ENCODE measurements around the gene TCF4. TPM values are rescaled to one million over a fixed set of nuclear protein-coding genes. Genes with fewer than 3 reads are reported as not detected.

The TCF4 gene
- total RNA-seq, 6 experiments from 2014 or later = 50.4 to 71.1 (median 59.0) TPM

- TF ChIP-seq CTCF (IDR thresholded peaks at IDR 0.05) = no peak
- Mint-ChIP-seq H3K27me3 (ENCODE audit: insufficient read depth) (peaks cover 6% of the 10 kb centered on the region), H3K4me3 (no peak overlapping the region), H3K4me1 (ENCODE audit: low read depth) (peaks cover 7% of the 10 kb centered on the region), H3K36me3 (ENCODE audit: low read depth) (no peaks in the 10 kb centered on the region; the same call in 1 of the 2 replicates), H3K9me3 (peaks cover 7% of the 10 kb centered on the region), H3K27ac (no peak overlapping the region)
- peak; percentile 17 for DNase-seq
These were observed 381.1 kb downstream of the TCF4 start for GRCh38 chr18:55206927-55207326.

- peaks cover 7% of the 10 kb centered on the region for H3K4me1 Mint-ChIP-seq (ENCODE audit: low read depth)
- no peak overlapping the region for H3K4me3 Mint-ChIP-seq
- TF ChIP-seq CTCF (IDR thresholded peaks at IDR 0.05) = no peak
- H3K9me3 Mint-ChIP-seq = peaks cover 8% of the 10 kb centered on the region
- DNase-seq = no peak
- no peaks in the 10 kb centered on the region; the same call in 1 of the 2 replicates for H3K36me3 Mint-ChIP-seq (ENCODE audit: low read depth)
- no peak overlapping the region for H3K27ac Mint-ChIP-seq
- peaks cover 7% of the 10 kb centered on the region for H3K27me3 Mint-ChIP-seq (ENCODE audit: insufficient read depth)
These were observed 385.6 kb downstream of the TCF4 start for GRCh38 chr18:55202232-55202917.

GRCh38 chr18:55199291-55199963 lies 388.6 kb downstream of the TCF4 start:
- Mint-ChIP-seq H3K27me3 (ENCODE audit: insufficient read depth) (peaks cover 13% of the 10 kb centered on the region), H3K36me3 (ENCODE audit: low read depth) (no peaks in the 10 kb centered on the region; the same call in 1 of the 2 replicates), H3K4me1 (ENCODE audit: low read depth) (no peaks in the 10 kb centered on the region), H3K9me3 (peaks cover 8% of the 10 kb centered on the region), H3K27ac (no peak overlapping the region), H3K4me3 (no peak overlapping the region; the same call in 1 of the 2 replicates)
- TF ChIP-seq CTCF (IDR thresholded peaks at IDR 0.05) = no peak
- no peak for DNase-seq

- Mint-ChIP-seq H3K9me3 (no peaks in the 10 kb centered on the region), H3K4me3 (no peak overlapping the region), H3K36me3 (ENCODE audit: low read depth) (no peaks in the 10 kb centered on the region), H3K27ac (no peak overlapping the region), H3K4me1 (ENCODE audit: low read depth) (no peaks in the 10 kb centered on the region), H3K27me3 (ENCODE audit: insufficient read depth) (peaks cover 17% of the 10 kb centered on the region)
- DNase-seq = no peak
- no peak for TF ChIP-seq CTCF (IDR thresholded peaks at IDR 0.05)
These were observed 392.1 kb downstream of the TCF4 start for GRCh38 chr18:55195863-55196262.

- Mint-ChIP-seq H3K27ac (no peak overlapping the region), H3K4me3 (no peak overlapping the region), H3K27me3 (ENCODE audit: insufficient read depth) (peaks cover 17% of the 10 kb centered on the region), H3K4me1 (ENCODE audit: low read depth) (peaks cover 6% of the 10 kb centered on the region; the same call in 1 of the 2 replicates), H3K36me3 (ENCODE audit: low read depth) (no peaks in the 10 kb centered on the region), H3K9me3 (no peaks in the 10 kb centered on the region)
- DNase-seq = no peak
- TF ChIP-seq CTCF (IDR thresholded peaks at IDR 0.05) = no peak
These were observed 398.0 kb downstream of the TCF4 start for GRCh38 chr18:55189972-55190371.

Data from HFFc6 (cell line).